HG03378 (cell line): ENCODE results near the gene GIPC3.
A peak's percentile ranks its signal among the peaks of the same experiment; 100 is the strongest.
"Not testable (repeated sequence)": the region's sequence is repeated elsewhere in the genome, so short reads cannot be mapped to it uniquely, and the experiment has no call there.

ENCODE experiments used
- ATAC-seq: cut with Tn5 transposase; IDR thresholded peaks from one replicate; pipeline ENCODE4 v1.9.1; 2021; ENCODE audit warnings: mild to moderate bottlenecking, moderate library complexity; ENCODE audit not compliant: unreplicated experiment

The GIPC3 gene

DNA sequence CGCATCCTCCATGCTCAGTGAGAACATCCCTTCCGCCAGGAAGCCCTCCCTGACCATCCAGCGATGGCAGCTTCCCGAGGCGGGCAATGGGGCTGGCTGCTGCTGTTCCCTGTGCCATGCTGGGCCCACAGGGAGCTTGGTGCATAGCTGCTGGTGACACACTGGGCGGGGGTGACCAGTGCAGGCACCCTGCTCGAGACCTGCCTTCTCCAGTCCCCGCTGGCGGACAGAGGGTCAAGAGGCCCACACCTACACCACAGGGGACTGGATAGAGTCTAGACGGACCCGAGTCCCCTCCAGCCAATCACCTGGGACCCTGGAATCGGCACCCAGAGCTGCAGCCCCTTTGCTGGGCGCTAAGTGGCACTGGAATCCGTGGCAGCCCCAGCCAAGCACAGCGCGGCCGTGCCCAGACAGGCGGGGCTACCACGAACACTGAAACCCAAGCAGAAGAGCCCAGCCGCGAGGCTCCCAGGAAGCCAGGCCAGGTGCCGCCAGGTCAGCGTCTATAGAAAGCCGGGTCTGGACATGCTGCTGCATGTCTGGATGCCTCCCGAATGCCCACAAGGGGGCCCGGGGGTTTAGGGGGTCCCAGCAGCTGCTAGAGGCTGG is 30.4 kb downstream of the GIPC3 start:
- ATAC-seq = no peak

DNA sequence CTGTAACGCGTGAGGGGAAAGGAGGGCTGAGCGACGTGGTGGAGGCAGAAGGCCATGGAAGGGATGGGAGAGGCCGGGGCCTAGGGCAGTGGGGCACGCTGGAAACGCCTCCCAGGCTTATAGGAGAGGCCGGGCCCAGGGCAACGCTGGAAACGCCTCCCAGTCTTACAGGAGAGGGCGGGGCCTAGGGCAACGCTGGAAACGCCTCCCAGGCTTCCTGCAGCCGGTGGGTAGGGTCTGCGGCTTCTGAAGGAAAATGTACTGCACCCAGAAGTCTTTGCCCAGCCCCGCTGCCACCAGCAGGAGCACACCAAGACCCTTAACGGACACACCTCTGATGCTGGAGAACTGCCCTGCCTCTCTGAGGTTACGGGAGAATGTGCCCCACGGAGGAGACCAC is 32.2 kb downstream of the GIPC3 start:
- ATAC-seq = no peak

DNA sequence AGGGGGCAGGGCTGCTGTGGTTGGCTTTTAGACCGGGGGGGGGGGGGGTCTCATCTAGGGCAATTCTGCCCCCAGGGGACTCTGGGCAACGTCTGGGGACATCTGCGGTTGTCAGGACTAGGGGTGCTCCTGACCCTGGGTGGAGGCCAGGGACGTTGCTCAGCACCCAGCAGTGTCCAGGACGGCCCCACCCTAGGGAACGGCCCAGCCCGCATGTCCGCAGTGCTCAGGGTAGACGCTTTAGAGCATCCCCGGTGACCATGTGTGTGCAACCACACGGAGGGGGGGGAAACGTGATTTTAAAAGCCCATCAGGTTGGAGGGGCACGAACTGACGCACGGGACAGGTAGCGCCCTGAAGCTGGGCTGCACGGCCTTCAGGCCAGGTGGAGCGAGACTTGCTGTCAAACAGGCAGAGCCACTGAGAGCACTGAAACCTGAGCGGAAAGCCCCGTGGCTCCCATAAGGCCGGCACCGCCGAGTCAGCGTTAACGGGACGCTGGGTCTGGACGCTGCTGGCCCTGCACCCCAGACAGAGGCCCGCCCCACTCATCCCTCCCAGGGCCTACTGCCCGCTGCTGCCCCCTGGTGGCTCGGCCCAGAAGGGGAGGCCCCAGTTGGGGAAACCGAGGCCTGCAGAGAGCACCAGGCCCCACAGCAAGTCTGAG is 33.0 kb downstream of the GIPC3 start:
- ATAC-seq = no peak

DNA sequence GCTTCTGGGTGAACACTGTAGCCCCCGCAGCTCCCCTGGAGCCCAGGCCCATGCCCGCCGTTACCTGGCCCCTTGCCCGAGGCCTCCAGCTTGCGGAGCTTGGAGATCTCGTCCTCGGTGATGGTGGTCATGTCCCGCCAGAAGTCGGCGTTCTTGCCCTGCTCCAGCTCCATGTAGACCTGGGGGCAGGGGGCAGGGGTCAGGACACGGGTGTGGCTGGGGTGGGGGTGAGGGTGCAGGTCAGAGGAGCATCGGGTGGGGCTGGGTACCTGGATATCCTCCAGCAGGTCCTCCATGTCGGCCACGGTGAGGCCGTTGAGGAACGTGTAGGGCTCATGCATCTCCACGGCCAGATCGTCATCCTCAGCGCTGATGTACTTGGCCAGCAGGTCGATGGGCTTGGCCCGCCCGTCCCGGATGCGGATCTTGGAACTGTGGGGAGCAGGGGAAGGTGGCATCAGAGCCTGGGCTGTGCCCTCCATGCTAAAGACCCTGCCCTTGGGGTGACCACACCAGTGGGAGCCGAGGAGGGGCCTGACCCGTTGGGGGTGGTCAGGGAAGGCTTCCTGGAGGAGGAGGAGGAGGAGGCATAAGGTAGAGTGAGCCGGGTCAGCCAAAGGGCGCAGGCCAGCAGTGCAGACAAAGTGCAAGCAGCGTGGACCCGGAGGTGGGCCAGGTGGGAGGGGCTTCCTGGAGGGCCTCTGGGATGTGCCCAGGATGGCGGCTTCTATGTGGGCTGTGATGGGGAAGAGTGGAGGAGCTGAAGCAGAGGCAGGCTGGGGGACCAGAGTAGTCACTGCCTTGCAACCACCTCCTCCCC is 33.7 kb downstream of the GIPC3 start:
- ATAC-seq = no peak

DNA sequence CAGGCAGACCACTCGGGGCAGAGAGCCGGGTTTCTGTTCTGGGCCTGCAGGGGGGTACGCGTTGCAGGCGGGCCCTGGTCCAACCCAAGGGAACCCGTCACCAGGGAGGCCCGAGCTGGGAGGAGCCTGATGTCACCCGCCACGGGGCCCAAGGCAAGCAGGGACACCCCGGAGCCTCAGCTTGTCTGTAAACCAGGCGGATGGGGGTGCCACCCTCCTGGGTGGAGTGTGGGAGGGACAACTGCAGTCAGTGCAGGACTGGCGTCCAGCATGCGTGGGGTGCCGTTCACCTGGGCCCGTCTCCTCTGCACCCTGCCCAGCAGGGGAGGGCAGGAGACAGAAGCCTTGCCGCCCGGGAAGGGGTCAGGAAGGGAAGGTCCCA is 34.3 kb downstream of the GIPC3 start:
- ATAC-seq = no peak

DNA sequence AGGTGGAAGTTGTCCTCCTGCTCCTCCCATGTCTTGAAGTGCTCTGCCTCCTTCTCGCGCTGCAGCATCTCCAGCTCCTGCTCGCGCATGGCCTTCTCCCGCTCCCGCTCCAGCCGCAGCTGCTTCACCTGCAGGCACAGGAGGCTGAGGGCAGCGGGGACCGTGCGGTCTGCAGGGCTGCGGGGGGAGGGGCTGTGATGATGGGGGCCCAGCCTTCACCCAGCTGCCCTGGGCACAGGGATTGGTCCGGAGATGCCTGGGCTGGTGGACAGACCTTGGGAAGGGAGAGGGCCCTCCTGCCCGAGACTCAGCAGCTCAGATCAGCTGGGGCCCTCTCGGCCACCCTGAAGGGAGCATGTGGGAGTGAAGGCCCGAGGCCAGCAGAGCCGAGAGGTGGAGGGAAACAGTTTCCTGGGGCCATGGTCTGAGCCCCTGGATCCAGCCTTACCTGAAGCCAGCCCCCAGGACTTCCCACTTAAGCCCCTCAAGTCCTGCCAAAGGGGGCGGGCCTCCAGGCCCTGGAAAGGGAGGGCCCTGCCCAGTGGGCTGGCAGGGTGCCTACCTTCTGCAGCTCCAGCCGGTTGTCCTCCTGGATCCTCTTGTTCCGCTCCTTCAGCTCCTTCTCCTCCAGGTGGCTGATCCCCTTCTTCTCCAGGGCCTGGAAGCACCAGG is 35.0 kb downstream of the GIPC3 start:
- ATAC-seq = no peak

DNA sequence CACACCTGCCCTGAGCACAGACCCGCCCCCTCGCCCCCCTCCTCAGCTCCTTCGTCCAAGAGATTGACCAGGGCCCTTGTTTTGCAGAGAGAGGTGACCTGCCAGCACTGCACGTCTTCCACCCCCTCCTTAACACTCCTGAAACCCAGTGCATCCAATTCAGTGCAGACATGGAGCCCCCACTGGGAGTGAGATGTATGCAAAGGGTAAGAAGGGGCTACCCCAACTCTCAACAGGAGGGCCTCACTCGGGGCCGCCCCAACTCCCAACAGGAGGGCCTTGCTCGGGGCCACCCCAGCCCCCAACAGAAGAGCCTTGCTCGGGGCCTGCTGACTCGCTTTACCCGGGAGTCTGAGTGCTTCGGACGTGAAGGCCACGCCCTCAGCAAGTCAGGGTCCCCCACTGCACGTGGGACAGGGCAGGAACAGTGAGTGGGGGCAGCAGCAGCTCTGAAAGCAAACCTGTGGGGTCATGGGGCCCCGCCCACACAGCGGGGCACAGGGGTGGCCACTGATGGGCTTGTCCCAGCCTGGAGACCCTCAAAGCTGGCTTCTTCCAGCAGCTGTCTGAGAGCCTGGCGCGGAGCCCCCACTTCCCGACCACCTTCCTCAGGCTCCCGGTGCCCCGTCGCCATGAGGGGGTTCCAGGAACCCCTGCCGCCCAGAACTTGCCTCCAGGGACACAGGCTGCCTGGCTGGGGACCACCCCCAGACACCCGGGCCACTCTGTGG is 35.7 kb downstream of the GIPC3 start:
- no peak for ATAC-seq

DNA sequence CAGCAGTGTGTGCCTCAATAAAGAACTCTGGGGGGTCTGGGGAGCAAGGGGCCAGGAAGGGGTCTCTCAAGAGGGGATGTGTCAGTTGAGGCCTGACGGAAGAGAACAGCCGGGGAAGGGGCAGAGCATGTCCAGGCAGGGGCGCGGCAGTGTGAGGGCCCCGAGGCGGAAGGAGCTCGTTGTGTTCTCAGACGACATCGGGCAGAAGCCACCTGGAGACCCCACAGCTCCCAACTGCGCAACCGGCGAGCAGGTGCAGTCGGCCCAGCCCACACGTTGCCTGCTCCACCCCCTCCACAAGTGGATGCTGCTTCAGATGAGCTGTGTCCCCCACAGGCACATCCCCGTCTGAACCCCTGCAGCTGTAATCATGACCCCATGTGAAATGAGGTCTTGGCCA is 36.4 kb downstream of the GIPC3 start:
- no peak for ATAC-seq

DNA sequence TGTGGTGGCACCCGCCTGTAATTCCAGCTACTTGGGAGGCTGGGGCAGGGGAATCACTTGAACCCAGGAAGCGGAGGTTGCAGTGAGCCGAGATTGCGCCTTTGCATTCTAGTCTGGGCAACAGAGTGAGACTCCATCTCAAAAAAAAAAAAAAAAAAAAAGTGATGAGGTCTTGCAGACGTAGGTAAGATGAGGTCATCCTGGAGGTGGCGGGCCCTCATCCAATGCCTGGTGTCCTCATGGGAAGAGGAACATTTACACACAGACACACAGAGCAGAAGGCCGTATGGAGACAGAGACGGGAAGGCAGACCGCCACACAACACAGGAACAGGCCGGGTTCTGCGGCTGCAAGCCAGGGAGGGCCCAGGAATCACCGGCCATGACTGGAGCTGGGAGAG is 36.9 kb downstream of the GIPC3 start:
- ATAC-seq = no peak

DNA sequence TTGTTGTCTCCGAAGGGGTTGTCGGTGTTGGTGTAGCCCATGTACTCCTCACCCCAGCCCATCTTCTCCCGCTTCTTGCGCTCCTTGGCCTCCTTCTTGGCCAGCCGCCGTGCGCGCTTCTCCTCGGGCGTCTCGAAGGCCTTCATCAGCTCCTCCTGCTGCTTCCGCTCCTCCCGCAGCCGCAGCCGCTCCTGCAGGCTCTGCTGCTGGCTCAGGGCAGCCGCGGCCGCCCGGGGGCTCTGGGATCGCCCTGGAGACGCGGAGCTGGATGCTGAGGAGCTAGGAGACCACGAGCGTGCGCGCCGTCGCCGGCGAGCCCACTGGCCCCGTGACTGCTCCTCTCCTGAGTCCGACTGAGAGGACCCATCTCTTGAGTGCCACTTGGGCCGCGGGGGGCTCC is 38.4 kb downstream of the GIPC3 start:
- no peak for ATAC-seq

DNA sequence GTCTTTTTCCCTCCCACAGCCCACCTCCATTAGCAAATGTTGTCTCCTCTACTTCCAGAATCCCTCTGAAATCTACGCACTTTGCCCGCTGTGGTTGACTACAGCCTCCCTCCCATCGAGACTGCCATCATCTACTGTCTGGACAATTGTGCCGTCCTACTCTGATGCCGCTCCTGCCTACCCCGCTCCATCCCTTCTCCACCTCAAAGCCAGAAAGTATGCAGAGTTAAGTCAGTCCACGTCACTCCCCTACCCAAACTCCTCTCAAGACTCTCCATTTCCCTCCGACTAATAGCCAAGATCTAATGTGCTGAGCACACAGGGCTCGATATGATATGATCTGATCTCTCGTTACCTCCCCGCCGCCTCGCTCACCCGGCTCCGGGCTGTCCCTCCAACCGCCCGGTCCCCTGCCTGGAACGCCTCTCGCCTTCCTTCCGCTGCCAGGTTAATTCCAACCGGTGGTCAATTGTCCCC is 40.8 kb downstream of the GIPC3 start:
- peak; percentile 2 for ATAC-seq

DNA sequence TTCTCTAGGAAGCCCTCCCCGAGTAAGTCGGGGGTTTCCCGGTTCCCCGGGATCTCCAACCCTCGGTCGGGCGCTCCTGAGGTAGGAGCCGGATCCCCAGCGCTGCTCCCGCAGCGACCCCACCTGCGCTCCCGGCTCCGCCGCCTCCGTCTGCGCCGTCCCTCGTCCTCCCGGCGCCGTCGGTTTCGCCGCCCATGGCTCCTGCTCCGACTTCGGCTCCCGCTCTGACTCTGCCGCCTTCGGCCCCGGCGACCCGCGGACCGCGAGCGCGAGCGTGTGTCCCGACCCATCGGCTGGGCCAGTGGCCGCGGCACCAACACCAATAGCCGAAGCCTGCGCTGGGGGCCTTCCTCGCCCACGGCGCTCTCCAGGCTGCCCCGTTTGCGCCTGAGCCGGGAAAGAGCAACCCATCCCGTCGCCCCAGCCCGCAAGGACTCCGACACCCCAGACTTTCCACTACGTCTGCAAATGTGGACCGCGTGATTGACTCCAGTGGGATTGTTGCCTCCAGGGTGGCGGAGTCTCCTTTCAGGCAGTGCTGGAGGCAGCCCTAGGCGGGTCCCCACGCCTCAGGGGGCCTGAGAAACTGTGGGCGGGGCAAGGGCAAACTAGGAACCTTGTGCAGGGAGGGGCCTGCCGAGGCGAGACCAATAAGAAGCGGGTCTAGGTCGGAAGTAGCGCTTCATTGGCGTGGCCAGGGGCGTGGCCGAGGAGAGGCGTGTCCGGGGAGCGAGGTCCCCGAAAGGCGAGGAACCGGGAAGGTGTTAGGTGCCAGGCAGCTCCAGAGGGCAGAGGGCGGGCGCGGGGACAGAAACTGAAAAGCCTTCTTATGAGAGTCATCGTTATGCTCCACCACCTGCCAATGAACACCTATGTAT is 41.4 kb downstream of the GIPC3 start, which contains the start of gene CACTIN:
CACTIN (minus strand) TSS at position 318 of the 878 bp plus-strand sequence; CDS start at position 290, 28 bp downstream.
- peak; percentile 77 for ATAC-seq

DNA sequence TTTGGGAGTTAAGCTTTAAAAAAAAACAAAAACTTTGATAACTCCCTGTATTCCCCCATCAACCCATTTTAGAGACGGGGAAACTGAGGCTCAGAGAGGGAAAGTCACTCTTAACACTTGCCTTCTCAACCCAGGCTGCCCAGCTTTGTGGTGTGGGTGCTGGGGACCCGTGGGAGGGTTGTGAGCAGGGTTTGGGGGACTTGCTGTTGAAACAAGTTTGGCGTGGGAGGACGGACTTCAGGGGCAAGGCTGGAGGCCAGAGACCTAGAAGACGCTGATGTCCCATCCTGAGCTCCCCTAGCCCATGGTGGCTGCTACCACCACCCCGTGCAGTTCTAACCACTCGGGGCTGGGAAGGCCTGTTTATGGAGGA is 42.1 kb downstream of the GIPC3 start:
- no peak for ATAC-seq

DNA sequence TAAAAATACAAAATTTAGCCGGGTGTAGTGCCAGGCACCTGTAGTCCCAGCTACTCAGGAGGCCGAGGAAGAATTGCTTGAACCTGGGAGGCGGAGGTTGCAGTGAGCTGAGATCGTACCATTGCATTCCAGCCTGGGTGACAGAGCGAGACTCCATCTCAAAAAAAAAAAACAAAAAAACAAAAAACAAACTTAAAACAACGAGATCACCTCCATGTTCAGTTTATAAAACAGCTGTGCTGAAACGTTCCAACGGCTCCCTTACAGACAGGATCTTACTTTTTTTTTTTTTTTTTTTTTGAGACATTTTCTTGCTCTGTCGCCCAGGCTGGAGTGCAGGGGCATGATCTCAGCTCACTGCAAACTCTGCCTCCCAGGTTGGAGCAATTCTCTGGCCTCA is 43.5 kb downstream of the GIPC3 start:
- not testable (repeated sequence) for ATAC-seq

DNA sequence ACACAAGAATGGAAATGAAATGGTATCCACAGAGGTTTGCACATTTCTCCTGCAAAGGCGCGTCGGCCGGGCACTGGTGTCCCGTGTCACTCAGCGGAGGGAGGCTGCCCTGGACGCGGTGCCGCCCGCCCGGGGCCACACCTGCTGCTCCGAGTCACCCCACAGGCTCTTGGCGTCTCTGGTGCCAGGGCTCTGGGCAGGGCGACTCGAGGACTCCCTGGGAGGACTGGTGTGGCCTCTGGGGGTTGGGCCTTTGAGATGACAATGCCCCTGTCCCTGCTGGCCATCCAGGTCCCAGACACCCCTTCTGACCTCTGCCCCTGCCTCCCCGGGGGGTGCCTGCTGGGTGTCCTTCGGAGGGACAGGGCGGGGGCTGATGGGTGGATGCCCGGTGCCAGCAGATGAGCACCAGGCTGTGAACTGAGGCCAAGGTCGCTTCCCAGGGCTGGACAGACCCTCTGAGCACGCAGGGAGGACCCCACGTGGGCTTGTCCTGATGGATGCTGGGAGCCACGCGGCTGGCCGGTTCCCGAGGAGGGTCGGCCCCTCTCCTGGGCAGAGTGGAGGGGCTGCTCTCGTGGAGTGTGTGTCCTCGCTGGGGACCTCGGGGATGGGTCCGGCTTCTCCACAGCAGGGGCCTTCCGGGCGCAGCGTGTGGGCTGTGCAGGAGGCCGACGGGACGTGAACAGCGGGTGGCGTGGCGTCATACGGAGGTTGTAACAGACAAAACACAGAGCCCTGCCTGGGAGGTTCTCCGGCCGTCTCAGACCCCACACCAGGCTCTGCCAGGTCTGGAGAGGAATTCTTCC is 46.0 kb downstream of the GIPC3 start:
- ATAC-seq = no peak

DNA sequence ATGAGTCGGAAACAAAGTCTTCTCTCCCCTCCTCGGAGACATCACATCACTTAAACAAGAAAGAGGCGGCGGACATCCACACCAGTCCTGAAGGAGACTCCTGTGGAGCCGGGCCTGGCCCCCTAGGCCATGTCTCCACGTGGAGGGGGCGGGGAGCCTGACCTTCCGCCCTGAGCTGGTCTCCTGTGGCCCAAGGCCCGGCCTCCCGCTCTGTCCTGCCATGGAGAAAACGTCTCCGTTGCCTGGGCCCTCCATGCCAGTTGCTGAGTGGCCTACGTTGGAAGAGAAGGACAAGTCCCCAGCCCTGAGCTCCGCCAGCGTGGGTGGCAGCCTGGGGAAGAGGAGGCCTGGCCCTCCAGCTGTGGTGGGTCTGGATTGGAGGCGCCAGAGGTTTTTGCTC is 46.8 kb downstream of the GIPC3 start:
- no peak for ATAC-seq

DNA sequence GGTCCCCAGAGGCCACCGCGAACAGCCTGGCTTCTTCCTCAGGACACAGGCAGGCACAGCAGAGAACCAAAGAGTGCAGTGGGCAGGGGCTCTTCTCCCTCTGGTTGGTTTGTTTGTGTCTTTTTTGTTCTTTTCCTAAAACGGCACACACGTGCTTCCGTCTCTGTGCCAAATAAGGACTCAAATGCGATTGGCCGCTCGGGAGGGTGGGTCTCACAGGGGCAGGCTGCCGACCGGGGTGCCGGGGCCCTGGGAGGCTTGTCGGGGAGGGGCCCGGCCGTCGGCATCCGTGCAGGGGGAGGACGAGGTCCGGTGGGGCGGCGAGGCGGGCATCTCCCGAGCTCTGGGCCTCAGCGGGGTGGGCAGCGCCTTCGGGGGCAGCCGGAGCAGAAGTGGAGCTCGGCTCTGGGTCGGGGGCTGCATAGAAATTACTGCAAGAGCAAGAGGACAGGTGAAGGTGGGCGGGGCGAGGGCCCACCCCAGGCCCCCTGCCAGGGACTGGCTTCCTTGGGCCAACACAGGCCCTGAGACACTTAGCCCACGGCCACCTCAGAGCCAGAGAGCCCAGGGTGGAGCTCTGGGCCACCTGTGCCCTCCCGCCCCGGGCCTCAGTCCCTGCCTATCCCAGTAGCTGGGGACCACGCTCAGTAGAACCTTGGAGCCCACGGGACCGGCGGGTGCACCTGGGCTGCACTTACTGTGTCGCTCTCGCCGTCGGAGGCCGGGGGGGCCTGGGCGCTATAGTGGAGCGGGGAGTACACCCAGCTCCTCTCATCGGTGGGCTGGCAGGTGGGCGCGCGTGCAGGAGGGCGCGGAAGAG is 47.7 kb downstream of the GIPC3 start:
- ATAC-seq = no peak

DNA sequence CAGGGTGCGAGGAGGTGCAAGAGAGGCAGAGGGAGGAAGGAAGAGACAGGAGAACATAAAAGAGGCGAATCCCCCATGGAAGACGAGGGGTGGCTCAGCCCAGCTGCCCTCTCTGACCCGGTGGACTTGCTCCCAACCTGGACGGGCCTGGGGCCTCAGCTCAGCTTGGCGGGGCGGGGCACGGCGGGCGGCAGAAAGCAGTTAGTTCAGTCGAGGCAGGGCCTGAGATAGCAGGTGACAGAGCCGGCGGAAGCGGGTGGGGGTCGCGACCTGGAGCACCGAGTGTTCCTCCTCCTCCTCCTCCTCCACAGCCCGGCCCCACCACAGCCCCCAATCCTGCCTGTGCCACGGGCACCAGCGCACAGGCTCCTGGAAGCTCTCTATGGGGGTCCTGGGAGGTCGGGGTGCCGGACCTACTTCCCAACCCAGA is 48.3 kb downstream of the GIPC3 start:
- no peak for ATAC-seq
